Measurements from ENCODE around the gene FXYD4. TPM values are rescaled to one million over a fixed set of nuclear protein-coding genes. Genes with fewer than 3 reads are reported as not detected.
A peak's percentile ranks its signal among the peaks of the same experiment; 100 is the strongest.
"Not testable (repeated sequence)": the region's sequence is repeated elsewhere in the genome, so short reads cannot be mapped to it uniquely, and the experiment has no call there.

Gene FXYD4
- total RNA-seq, 1 donor from 2014 or later, result not detected

DNA sequence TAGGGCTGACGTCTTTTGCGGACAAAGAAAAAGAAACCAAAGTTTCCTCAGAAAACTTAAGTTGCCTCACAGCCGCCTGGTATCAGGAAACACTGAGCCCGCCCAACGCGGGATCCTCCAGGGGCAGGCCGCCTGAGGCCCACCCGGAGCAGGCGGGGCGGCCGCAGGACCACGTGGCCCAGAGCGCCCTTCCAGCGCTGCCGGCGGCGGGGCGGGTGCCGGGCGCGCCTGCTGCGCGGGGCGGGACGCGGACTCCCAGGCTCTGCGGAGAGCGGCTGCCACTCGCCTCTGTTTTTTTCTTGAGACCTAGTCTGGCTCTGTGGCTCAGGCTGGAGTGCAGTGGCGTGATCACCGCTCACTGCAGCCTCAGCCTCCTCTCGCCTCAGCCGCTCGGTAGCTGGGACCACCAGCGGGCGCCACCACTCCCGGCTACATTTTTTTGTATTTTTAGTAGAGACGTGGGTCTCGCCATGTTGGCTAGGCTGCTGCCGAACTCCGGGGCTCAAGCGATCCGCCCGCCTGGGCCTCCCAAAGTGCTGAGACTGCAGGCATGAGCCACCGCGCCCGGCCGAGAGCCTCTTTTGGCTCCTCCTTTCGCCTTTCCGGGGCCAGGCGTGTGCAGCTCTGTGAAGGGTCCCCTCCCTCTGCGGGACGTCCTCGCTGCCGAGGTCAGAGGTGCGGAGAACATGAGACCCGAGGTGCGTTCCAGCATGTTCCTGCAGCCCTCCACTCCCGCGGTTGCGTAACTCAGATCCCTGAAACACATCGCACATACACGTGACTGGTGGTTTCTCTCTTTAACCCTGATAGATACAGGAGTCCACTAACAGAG, 49.1 kb downstream of the FXYD4 start:
- Mint-ChIP-seq H3K4me3 (ENCODE audit: low read depth) (peak overlapping the region; percentile 82), H3K27ac (peak overlapping the region; percentile 98), H3K4me1 (ENCODE audit: low read depth) (peaks cover 30% of the 10 kb centered on the region), H3K9me3 (peaks cover 6% of the 10 kb centered on the region), H3K36me3 (ENCODE audit: low read depth) (peaks cover 4% of the 10 kb centered on the region), H3K27me3 (ENCODE audit: low read depth) (no peaks in the 10 kb centered on the region)
- intact Hi-C loops (cut with micrococcal nuclease), result loop anchor here (1.0 kb wide), 3 partner anchors 11 to 282 kb away; partner anchors contain the start of genes CSGALNACT2 and HNRNPF
- DNase-seq (ENCODE audit: low spot score), result peak; percentile 80

DNA sequence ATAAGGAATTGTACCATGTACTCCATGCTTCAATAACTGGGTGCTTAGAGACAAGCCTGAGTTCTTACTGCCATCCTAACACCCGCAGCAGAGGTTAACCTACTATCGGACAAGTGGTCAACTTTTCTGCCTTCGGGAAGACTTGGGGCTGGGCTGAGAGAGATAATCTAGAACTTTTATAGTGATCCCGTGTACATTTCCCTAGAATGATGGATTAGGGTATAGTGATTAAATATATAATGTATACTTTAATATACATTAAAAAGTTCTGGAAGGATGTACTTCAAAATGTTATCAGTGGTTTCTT, 49.7 kb downstream of the FXYD4 start:
- Mint-ChIP-seq H3K27ac (peak overlapping the region; percentile 98), H3K36me3 (ENCODE audit: low read depth) (peaks cover 4% of the 10 kb centered on the region), H3K4me1 (ENCODE audit: low read depth) (peaks cover 32% of the 10 kb centered on the region), H3K4me3 (ENCODE audit: low read depth) (peak overlapping the region; percentile 82), H3K9me3 (peaks cover 6% of the 10 kb centered on the region), H3K27me3 (ENCODE audit: low read depth) (no peaks in the 10 kb centered on the region)
- intact Hi-C loops (cut with micrococcal nuclease), result no loop called here
- no peak for DNase-seq (ENCODE audit: low spot score)

DNA sequence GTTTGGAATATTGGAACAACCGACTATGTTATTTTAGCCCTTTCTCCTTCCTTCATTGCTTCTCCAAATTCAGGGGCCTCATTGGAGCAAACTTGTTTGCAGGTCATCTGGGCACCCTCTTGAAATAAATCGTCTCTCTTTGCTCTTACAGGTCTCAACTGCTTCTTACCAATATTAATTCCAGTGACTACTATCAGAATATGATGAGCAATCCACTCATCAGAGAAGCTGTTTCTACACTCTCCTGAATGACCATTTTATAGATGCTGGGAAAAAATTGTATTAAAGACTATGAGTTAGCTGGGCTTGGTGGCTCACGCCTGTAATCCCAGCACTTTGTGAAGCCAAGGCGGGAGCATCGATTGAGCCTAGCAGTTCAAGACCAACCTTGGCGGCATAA, 50.1 kb downstream of the FXYD4 start:
- H3K4me3 Mint-ChIP-seq (ENCODE audit: low read depth), result peak overlapping the region; percentile 37
- peaks cover 32% of the 10 kb centered on the region for H3K4me1 Mint-ChIP-seq (ENCODE audit: low read depth)
- no peak for DNase-seq (ENCODE audit: low spot score)
- intact Hi-C loops (cut with micrococcal nuclease), result no loop called here
- H3K36me3 Mint-ChIP-seq (ENCODE audit: low read depth), result peaks cover 4% of the 10 kb centered on the region
- H3K9me3 Mint-ChIP-seq, result peaks cover 6% of the 10 kb centered on the region
- H3K27me3 Mint-ChIP-seq (ENCODE audit: low read depth), result no peaks in the 10 kb centered on the region
- H3K27ac Mint-ChIP-seq, result peak overlapping the region; percentile 76

DNA sequence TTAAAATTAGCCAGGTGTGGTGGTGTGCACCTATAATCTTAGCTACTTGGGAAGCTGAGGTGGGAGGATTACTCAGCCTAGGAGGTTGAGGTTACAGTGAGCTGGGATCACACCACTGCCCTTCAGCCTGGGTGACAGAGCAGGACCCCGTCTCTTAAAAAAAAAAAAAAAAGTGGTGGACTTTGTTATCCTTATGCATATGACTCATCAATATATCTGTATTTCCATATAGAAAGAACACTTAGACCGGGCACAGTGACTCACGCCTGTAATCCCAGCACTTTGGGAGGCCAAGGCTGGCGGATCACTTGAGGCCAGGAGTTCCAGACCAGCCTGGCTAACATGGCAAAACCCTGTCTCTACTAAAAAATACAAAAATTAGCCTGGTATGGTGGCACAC, 50.5 kb downstream of the FXYD4 start:
- H3K4me3 Mint-ChIP-seq (ENCODE audit: low read depth), result peak overlapping the region; percentile 37
- peaks cover 32% of the 10 kb centered on the region for H3K4me1 Mint-ChIP-seq (ENCODE audit: low read depth)
- H3K27me3 Mint-ChIP-seq (ENCODE audit: low read depth); H3K36me3 Mint-ChIP-seq (ENCODE audit: low read depth); DNase-seq (ENCODE audit: low spot score); intact Hi-C loops (cut with micrococcal nuclease); H3K9me3 Mint-ChIP-seq: not testable (repeated sequence)
- H3K27ac Mint-ChIP-seq, result peak overlapping the region; percentile 76

DNA sequence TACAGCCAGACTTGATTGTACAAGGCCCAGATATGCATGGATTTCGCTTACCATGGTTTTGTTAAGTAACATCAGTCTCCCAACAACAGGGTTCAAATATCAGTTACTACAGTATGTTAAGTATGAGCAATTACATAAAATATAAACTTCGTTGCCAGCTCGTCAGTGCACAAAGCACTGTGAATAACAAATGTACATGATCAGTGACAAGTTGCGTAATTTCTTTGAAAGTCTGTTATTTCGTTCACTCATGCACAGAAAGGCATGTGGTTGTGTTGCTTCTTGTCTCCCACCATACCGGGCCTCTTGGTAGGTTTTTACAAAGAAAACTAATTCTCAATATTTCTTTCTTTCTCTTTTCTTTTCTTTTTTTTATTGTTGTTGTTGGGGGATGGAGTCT, 53.0 kb downstream of the FXYD4 start:
- H3K4me3 Mint-ChIP-seq (ENCODE audit: low read depth), result no peak overlapping the region
- intact Hi-C loops (cut with micrococcal nuclease), result no loop called here
- H3K4me1 Mint-ChIP-seq (ENCODE audit: low read depth), result peaks cover 22% of the 10 kb centered on the region
- H3K27ac Mint-ChIP-seq, result no peak overlapping the region
- H3K27me3 Mint-ChIP-seq (ENCODE audit: low read depth), result no peaks in the 10 kb centered on the region
- H3K9me3 Mint-ChIP-seq, result peaks cover 6% of the 10 kb centered on the region
- no peak for DNase-seq (ENCODE audit: low spot score)
- H3K36me3 Mint-ChIP-seq (ENCODE audit: low read depth), result peaks cover 4% of the 10 kb centered on the region

Other genes with a start within 250 kb of the FXYD4 start
- gene CSGALNACT2, start 233.2 kb upstream of the FXYD4 start, total RNA-seq, result 25.2 and 25.6 TPM in 2 replicates
- gene RASGEF1A, start 104.6 kb upstream of the FXYD4 start, total RNA-seq, result 1.1 and 1.6 TPM in 2 replicates
- gene HNRNPF, start 37.5 kb downstream of the FXYD4 start, total RNA-seq, result 503 and 520 TPM in 2 replicates
- gene ZNF487, start 65.5 kb downstream of the FXYD4 start, total RNA-seq, result 2.0 and 2.2 TPM in 2 replicates
- gene ZNF239, start 203.0 kb downstream of the FXYD4 start, total RNA-seq, result 0.66 and 0.97 TPM in 2 replicates
- gene ZNF485, start 234.8 kb downstream of the FXYD4 start, total RNA-seq, result 5.6 and 6.5 TPM in 2 replicates